22Rv1 (cell line): ENCODE data around the gene PROM1.

ENCODE experiments used
- H3K27ac ChIP-seq: fragments of 450-650 bp; 2 replicates; pipeline ENCODE4 v1.5.1; 2017
- CTCF ChIP-seq: fragments of 450-650 bp; IDR thresholded peaks from 2 replicates; pipeline ENCODE4 v1.5.1; 2017; ENCODE audit warnings: mild to moderate bottlenecking
- ZFX ChIP-seq: fragments of 450-650 bp; IDR thresholded peaks from 2 replicates; pipeline ENCODE4 v1.6.1; 2017; ENCODE audit warnings: antibody characterized with exemption, borderline replicate concordance

Gene PROM1

GRCh38 chr4:16078195-16078760, 5.5 kb downstream of the PROM1 start:
- H3K27ac ChIP-seq = no peak overlapping the region
- TF ChIP-seq CTCF (no peak), ZFX (no peak)

GRCh38 chr4:16077786-16078185, 6.0 kb downstream of the PROM1 start:
- H3K27ac ChIP-seq = no peak overlapping the region

GRCh38 chr4:16075975-16076757, 7.7 kb downstream of the PROM1 start:
- no peak for TF ChIP-seq ZFX
- no peak for TF ChIP-seq CTCF
- no peak overlapping the region for H3K27ac ChIP-seq

More at GRCh38 chr4:16077786-16078185, 6.0 kb downstream of the PROM1 start:
- TF ChIP-seq CTCF = no peak
- TF ChIP-seq ZFX = no peak

GRCh38 chr4:16075061-16075460, 8.8 kb downstream of the PROM1 start:
- no peak overlapping the region for H3K27ac ChIP-seq
- TF ChIP-seq ZFX (no peak), CTCF (no peak)

GRCh38 chr4:16072168-16072567, 11.7 kb downstream of the PROM1 start:
- TF ChIP-seq CTCF = no peak
- no peak for TF ChIP-seq ZFX
- no peak overlapping the region for H3K27ac ChIP-seq

GRCh38 chr4:16070203-16070602, 13.6 kb downstream of the PROM1 start:
- H3K27ac ChIP-seq = no peak overlapping the region
- TF ChIP-seq CTCF (no peak), ZFX (no peak)

GRCh38 chr4:16067515-16067914, 16.3 kb downstream of the PROM1 start:
- no peak overlapping the region for H3K27ac ChIP-seq
- TF ChIP-seq ZFX = no peak
- no peak for TF ChIP-seq CTCF
